Panc1 (cell line): ENCODE data around the gene RIC3. TPM values are rescaled to one million over a fixed set of nuclear protein-coding genes. Genes with fewer than 3 reads are reported as not detected.

Experiments used
- ATAC-seq: fragments of 200-7000 bp; cut with Tn5 transposase; 2 replicates; pipeline ENCODE4 v1.9.1; 2020; ENCODE audit warnings: mild to moderate bottlenecking, moderate library complexity
- BruUV-seq: library from RNA; stranded (reverse); fragments of 400-500 nt; replicated peaks from 2 replicates; lab custom pipeline; 2021; lab: Mats Ljungman, UMichigan
- CTCF ChIA-PET: fragments of 300-600 bp; sonication (Branson Sonifier 250); formaldehyde crosslinking; loops from one replicate; lab custom pipeline; 2022; ENCODE audit warnings: antibody characterized with exemption; lab: Charles Lee
- POLR2A ChIA-PET: fragments of 300-600 bp; sonication (Branson Sonifier 250); formaldehyde crosslinking; loops from one replicate; lab custom pipeline; 2022; ENCODE audit warnings: antibody characterized with exemption; lab: Charles Lee
- DNase-seq: peaks from one replicate; pipeline ENCODE4 v3.0.0-alpha.2; 2010; ENCODE audit warnings: low read depth, low spot score
- H3K27ac ChIP-seq: 2 replicates; pipeline ENCODE4 v1.5.1; 2011; ENCODE audit warnings: mild to moderate bottlenecking, low read length, inconsistent platforms
- H3K27me3 ChIP-seq: fragments of 200-500 bp; sonication (Bioruptor generic); 2 replicates; pipeline ENCODE4 v1.6.0; 2014; ENCODE audit warnings: low read length, inconsistent platforms; ENCODE audit not compliant: control insufficient read depth, insufficient read depth
- H3K36me3 ChIP-seq: fragments of 200-500 bp; sonication (Bioruptor generic); 2 replicates; pipeline ENCODE4 v1.5.1; 2014; ENCODE audit warnings: inconsistent platforms, mild to moderate bottlenecking, low read length, moderate library complexity; ENCODE audit not compliant: control insufficient read depth, insufficient read depth
- H3K4me1 ChIP-seq: 2 replicates; pipeline ENCODE4 v1.5.1; 2011; ENCODE audit warnings: inconsistent platforms, mild to moderate bottlenecking, low read length, moderate library complexity; ENCODE audit not compliant: control insufficient read depth, insufficient read depth
- H3K4me3 ChIP-seq, 2 experiments: 2 replicates each; pipeline ENCODE4 v1.5.1; 2011 to 2012; ENCODE audit warnings: low read depth in 2 of 2, low read length in 2 of 2, mild to moderate bottlenecking in 2 of 2, inconsistent platforms in 1 of 2, moderate library complexity in 1 of 2
- H3K9me3 ChIP-seq: fragments of 200-500 bp; sonication (Bioruptor generic); 2 replicates; pipeline ENCODE4 v1.5.1; 2014; ENCODE audit warnings: low read depth, mild to moderate bottlenecking, inconsistent platforms, low read length, moderate library complexity; ENCODE audit not compliant: control insufficient read depth, insufficient read depth
- POLR2AphosphoS5 ChIP-seq: IDR thresholded peaks from 2 replicates; pipeline ENCODE4 v1.6.1; 2012; ENCODE audit warnings: mild to moderate bottlenecking, low read depth, low read length, moderate library complexity
- SIN3A ChIP-seq: IDR thresholded peaks from 2 replicates; pipeline ENCODE4 v1.6.1; 2012; ENCODE audit warnings: low read depth, mild to moderate bottlenecking, low read length, moderate library complexity, borderline replicate concordance; ENCODE audit not compliant: insufficient read depth
- TCF7L2 ChIP-seq: IDR thresholded peaks from 2 replicates; pipeline ENCODE4 v1.6.1; 2011; ENCODE audit warnings: mild to moderate bottlenecking, low read depth, low read length, inconsistent platforms
- in situ Hi-C: cut with HindIII; loops from 2 replicates; pipeline ENCODE4 v1.10.0; 2016; ENCODE audit warnings: low sequenced_read_pairs, low pct_unique_long_range_greater_than_20kb
- intact Hi-C: fragments of 100-400 bp; cut with micrococcal nuclease; formaldehyde crosslinking; loops from one replicate; pipeline ENCODE4 v1.10.0; 2022; ENCODE audit not compliant: unreplicated experiment
- total RNA-seq: library from RNA; stranded (reverse); gene quantifications from one replicate; pipeline ENCODE4 v1.2.1, GENCODE V29; 2021; ENCODE audit not compliant: unreplicated experiment
- TF ChIP-seq, protein P1 (sequence below): fragments of 450-650 bp; IDR thresholded peaks from 2 replicates; pipeline ENCODE4 v1.5.1; 2017; ENCODE audit warnings: mild to moderate bottlenecking
- TF ChIP-seq, protein P2 (sequence below), 2 experiments: IDR thresholded peaks; 2 replicates each; pipeline ENCODE4 v1.6.1; 2011 to 2012; ENCODE audit warnings: low read depth in 2 of 2, control low read depth in 1 of 2, low read length in 1 of 2, mild to moderate bottlenecking in 1 of 2, moderate library complexity in 1 of 2; ENCODE audit not compliant: insufficient read depth in 1 of 2

The RIC3 gene
- total RNA-seq, 1 experiment from 2014 or later: 4.2 TPM

DNA sequence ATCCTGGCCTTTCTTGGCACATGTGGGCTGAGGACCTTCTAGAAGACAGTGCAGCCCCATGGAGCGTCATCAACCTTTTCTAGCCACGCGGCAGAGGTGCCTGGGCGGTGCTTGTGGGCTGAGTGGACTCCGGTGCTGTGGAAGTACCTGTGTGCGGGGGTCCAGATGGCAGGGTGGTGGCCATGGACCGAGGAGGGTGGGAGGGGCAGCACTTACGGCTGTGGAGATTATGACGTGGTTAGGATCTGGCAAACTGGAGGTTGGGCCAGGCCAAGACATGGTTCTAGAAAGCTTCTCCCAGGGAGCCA, 85.8 kb downstream of the RIC3 start:
- POLR2A ChIA-PET: interaction anchor here (0.6 kb wide), 1 partner anchor 333 kb away, joined by 3 read pairs; no protein-coding TSS in a partner anchor
- Histone ChIP-seq H3K36me3 (no peaks in the 10 kb centered on the region), H3K4me1 (no peaks in the 10 kb centered on the region; the same call in 1 of the 2 replicates), H3K9me3 (no peaks in the 10 kb centered on the region), H3K27me3 (peaks cover 14% of the 10 kb centered on the region; the same call in 1 of the 2 replicates), H3K4me3 (no peak overlapping the region), H3K27ac (no peak overlapping the region)
- no peak for TF ChIP-seq SIN3A
- TF ChIP-seq, protein P1, sequence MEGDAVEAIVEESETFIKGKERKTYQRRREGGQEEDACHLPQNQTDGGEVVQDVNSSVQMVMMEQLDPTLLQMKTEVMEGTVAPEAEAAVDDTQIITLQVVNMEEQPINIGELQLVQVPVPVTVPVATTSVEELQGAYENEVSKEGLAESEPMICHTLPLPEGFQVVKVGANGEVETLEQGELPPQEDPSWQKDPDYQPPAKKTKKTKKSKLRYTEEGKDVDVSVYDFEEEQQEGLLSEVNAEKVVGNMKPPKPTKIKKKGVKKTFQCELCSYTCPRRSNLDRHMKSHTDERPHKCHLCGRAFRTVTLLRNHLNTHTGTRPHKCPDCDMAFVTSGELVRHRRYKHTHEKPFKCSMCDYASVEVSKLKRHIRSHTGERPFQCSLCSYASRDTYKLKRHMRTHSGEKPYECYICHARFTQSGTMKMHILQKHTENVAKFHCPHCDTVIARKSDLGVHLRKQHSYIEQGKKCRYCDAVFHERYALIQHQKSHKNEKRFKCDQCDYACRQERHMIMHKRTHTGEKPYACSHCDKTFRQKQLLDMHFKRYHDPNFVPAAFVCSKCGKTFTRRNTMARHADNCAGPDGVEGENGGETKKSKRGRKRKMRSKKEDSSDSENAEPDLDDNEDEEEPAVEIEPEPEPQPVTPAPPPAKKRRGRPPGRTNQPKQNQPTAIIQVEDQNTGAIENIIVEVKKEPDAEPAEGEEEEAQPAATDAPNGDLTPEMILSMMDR: no peak
- no peak for TF ChIP-seq TCF7L2
- DNase-seq: no peak
- no TSS peak for BruUV-seq
- no peak for ATAC-seq
- intact Hi-C loops: no loop called here
- in situ Hi-C loops: no loop called here
- CTCF ChIA-PET: interaction anchor here (0.6 to 1.0 kb wide), 2 partner anchors 9 to 77 kb away, joined by 3 to 4 read pairs; no protein-coding TSS in a partner anchor

DNA sequence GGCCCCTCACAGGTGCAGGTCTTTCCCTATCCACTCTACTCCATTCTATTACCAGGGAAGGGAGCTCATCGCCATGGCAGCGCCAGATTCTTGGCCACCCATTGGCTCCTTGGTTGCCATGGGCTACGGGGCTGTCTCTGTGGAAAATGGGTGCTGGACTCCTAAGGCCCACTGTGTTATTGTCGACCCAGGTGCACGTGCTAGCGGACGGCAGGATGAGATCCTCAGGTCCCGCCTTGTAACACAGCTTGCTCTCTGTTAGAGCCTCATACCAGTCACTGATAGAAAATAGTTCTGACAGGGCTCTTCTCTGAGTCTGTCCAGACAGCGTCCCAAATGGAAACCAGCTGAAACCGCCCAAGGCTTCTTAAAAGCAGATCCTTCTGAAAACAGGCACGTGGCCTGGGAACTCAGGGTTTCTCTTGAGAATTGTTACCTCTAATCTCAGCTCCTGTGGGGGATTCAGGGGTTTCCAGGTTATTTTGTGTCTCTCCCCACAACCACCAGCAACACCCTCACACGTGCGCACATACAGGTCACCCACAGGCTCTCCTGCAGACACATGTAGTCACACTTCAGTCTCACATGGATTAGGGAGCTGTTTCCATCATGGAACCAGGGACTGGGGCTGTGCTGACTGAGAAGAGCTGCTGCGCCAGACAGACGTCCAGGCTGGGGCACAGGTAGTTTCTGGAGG, 86.3 kb downstream of the RIC3 start:
- Histone ChIP-seq H3K27ac (no peak overlapping the region), H3K9me3 (no peaks in the 10 kb centered on the region), H3K4me1 (no peaks in the 10 kb centered on the region; the same call in 1 of the 2 replicates), H3K36me3 (no peaks in the 10 kb centered on the region), H3K27me3 (peaks cover 14% of the 10 kb centered on the region; the same call in 1 of the 2 replicates), H3K4me3 (no peak overlapping the region; a peak in 1 of 4 replicates)
- POLR2A ChIA-PET: interaction anchor here (0.6 kb wide), 1 partner anchor 333 kb away, joined by 3 read pairs; no protein-coding TSS in a partner anchor
- CTCF ChIA-PET: interaction anchor here (0.6 to 1.0 kb wide), 2 partner anchors 8 to 76 kb away, joined by 3 to 4 read pairs; no protein-coding TSS in a partner anchor
- in situ Hi-C loops (no loop called here), intact Hi-C loops (no loop called here)
- TF ChIP-seq TCF7L2 (no peak), SIN3A (no peak), POLR2AphosphoS5 (no peak)
- TF ChIP-seq, protein P2, sequence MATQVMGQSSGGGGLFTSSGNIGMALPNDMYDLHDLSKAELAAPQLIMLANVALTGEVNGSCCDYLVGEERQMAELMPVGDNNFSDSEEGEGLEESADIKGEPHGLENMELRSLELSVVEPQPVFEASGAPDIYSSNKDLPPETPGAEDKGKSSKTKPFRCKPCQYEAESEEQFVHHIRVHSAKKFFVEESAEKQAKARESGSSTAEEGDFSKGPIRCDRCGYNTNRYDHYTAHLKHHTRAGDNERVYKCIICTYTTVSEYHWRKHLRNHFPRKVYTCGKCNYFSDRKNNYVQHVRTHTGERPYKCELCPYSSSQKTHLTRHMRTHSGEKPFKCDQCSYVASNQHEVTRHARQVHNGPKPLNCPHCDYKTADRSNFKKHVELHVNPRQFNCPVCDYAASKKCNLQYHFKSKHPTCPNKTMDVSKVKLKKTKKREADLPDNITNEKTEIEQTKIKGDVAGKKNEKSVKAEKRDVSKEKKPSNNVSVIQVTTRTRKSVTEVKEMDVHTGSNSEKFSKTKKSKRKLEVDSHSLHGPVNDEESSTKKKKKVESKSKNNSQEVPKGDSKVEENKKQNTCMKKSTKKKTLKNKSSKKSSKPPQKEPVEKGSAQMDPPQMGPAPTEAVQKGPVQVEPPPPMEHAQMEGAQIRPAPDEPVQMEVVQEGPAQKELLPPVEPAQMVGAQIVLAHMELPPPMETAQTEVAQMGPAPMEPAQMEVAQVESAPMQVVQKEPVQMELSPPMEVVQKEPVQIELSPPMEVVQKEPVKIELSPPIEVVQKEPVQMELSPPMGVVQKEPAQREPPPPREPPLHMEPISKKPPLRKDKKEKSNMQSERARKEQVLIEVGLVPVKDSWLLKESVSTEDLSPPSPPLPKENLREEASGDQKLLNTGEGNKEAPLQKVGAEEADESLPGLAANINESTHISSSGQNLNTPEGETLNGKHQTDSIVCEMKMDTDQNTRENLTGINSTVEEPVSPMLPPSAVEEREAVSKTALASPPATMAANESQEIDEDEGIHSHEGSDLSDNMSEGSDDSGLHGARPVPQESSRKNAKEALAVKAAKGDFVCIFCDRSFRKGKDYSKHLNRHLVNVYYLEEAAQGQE (IDR thresholded peaks at IDR 0.05; ENCODE audit: insufficient read depth in 1 of 2, low read depth in 2 of 2, low read length in 1 of 2): no peak
- TF ChIP-seq, protein P1: no peak
- ATAC-seq: no peak
- BruUV-seq: no TSS peak
- DNase-seq: no peak
